Loucy (cell line): ENCODE measurements around the gene KHDC1.

Source experiments
- CTCF ChIP-seq: fragments of 200-600 bp; sonication (generic); conservative IDR thresholded peaks from 2 replicates; pipeline ENCODE4 v1.5.1; 2014; ENCODE audit warnings: mild to moderate bottlenecking, antibody characterized with exemption, low read length
- EZH2phosphoT487 ChIP-seq: fragments of 200-600 bp; IDR thresholded peaks from 2 replicates; pipeline ENCODE4 v1.6.1; 2018; ENCODE audit warnings: antibody characterized with exemption, mild to moderate bottlenecking, moderate library complexity, borderline replicate concordance

GRCh38 chr6:73200247-73200646, 62.7 kb downstream of the KHDC1 start:
- TF ChIP-seq CTCF (no peak), EZH2phosphoT487 (no peak)
